Activated naive CD4-positive, alpha-beta T cell treated with anti-CD3 and anti-CD28 coated beads, Interleukin-2, amount 50 U/mL, for 72 hours (primary cell): ENCODE data around the gene AP1S3. TPM values are rescaled to one million over a fixed set of nuclear protein-coding genes. Genes with fewer than 3 reads are reported as not detected.

Source experiments
- ATAC-seq, 2 donors: fragments of 150-1000 bp; cut with Tn5 transposase; 2 replicates each; pipeline ENCODE4 v1.10.0; 2021; ENCODE audit warnings: mild to moderate bottlenecking in 2 of 2, moderate library complexity in 2 of 2
- DNase-seq, 2 donors: peaks; one replicate each; pipeline ENCODE4 v3.0.0; 2021 to 2022; ENCODE audit warnings: low spot score in 2 of 2
- H3K27ac Mint-ChIP-seq, 2 donors: one replicate each; pipeline ENCODE4 v1.8.0; 2022; ENCODE audit warnings: mild to moderate bottlenecking in 2 of 2, mixed read lengths in 2 of 2
- H3K36me3 Mint-ChIP-seq, 2 donors: one replicate each; pipeline ENCODE4 v1.8.0; 2022; ENCODE audit warnings: mixed read lengths in 2 of 2
- H3K9me3 Mint-ChIP-seq, 2 donors: one replicate each; pipeline ENCODE4 v1.8.0; 2022; ENCODE audit warnings: mixed read lengths in 2 of 2
- total RNA-seq, 2 donors: library from RNA; stranded (reverse); gene quantifications; one replicate each; pipeline ENCODE4 v1.2.3, GENCODE V29; 2022

Gene AP1S3
- total RNA-seq, 2 donors from 2014 or later: 1.8 to 7.6 TPM

GRCh38 chr2:223729781-223730180 lies 107.6 kb downstream of the AP1S3 start:
- H3K27ac Mint-ChIP-seq: no peak overlapping the region

GRCh38 chr2:223727562-223727961 lies 109.8 kb downstream of the AP1S3 start:
- Mint-ChIP-seq H3K36me3 (no peaks in the 10 kb centered on the region), H3K27ac (no peak overlapping the region), H3K9me3 (no peaks in the 10 kb centered on the region)
- ATAC-seq (peak; percentile 51 to 62), DNase-seq (peak in 1 of 2 donors; percentile 16)

More at GRCh38 chr2:223729781-223730180, 107.6 kb downstream of the AP1S3 start:
- peaks cover 5% of the 10 kb centered on the region in 2 donors for H3K9me3 Mint-ChIP-seq
- H3K36me3 Mint-ChIP-seq: peaks cover 0 to 4% of the 10 kb centered on the region in 2 donors
- DNase-seq: no peak
- no peak for ATAC-seq

GRCh38 chr2:223725986-223726970 lies 111.1 kb downstream of the AP1S3 start:
- no peak for DNase-seq
- Mint-ChIP-seq H3K36me3 (no peaks in the 10 kb centered on the region), H3K9me3 (no peaks in the 10 kb centered on the region), H3K27ac (no peak overlapping the region)
- no peak for ATAC-seq

- Mint-ChIP-seq H3K27ac (no peak overlapping the region), H3K9me3 (no peaks in the 10 kb centered on the region), H3K36me3 (no peaks in the 10 kb centered on the region)
- DNase-seq: no peak
- ATAC-seq: no peak
Measured at GRCh38 chr2:223725494-223725893, 111.9 kb downstream of the AP1S3 start.

GRCh38 chr2:223724861-223725260 lies 112.5 kb downstream of the AP1S3 start:
- no peak for ATAC-seq
- Mint-ChIP-seq H3K9me3 (no peaks in the 10 kb centered on the region), H3K27ac (no peak overlapping the region), H3K36me3 (no peaks in the 10 kb centered on the region)
- DNase-seq: no peak

- ATAC-seq (no peak), DNase-seq (no peak)
- Mint-ChIP-seq H3K9me3 (no peaks in the 10 kb centered on the region), H3K36me3 (no peaks in the 10 kb centered on the region), H3K27ac (no peak overlapping the region)
Measured at GRCh38 chr2:223723954-223724411, 113.4 kb downstream of the AP1S3 start.

- H3K27ac Mint-ChIP-seq: no peak overlapping the region
- no peaks in the 10 kb centered on the region for H3K36me3 Mint-ChIP-seq
- no peak for ATAC-seq
- peaks cover 0 to under 1% of the 10 kb centered on the region in 2 donors for H3K9me3 Mint-ChIP-seq
- DNase-seq: no peak
Measured at GRCh38 chr2:223722226-223722625, 115.2 kb downstream of the AP1S3 start.

GRCh38 chr2:223721746-223722145 lies 115.6 kb downstream of the AP1S3 start:
- no peak overlapping the region for H3K27ac Mint-ChIP-seq
- no peaks in the 10 kb centered on the region for H3K36me3 Mint-ChIP-seq

GRCh38 chr2:223720367-223720766 lies 117.0 kb downstream of the AP1S3 start:
- ATAC-seq: no peak
- no peak overlapping the region for H3K27ac Mint-ChIP-seq
- no peaks in the 10 kb centered on the region for H3K36me3 Mint-ChIP-seq
- DNase-seq: no peak
- peaks cover 0 to 4% of the 10 kb centered on the region in 2 donors for H3K9me3 Mint-ChIP-seq

More at GRCh38 chr2:223721746-223722145, 115.6 kb downstream of the AP1S3 start:
- DNase-seq (no peak), ATAC-seq (no peak)
- peaks cover 0 to 4% of the 10 kb centered on the region in 2 donors for H3K9me3 Mint-ChIP-seq

GRCh38 chr2:223712642-223713041 lies 124.7 kb downstream of the AP1S3 start:
- no peak for ATAC-seq
- Mint-ChIP-seq H3K9me3 (peaks cover 0 to 4% of the 10 kb centered on the region in 2 donors), H3K27ac (no peak overlapping the region)

GRCh38 chr2:223711596-223712326 lies 125.6 kb downstream of the AP1S3 start:
- ATAC-seq: no peak
- no peaks in the 10 kb centered on the region for H3K36me3 Mint-ChIP-seq
- no peak overlapping the region for H3K27ac Mint-ChIP-seq
- no peak for DNase-seq
- H3K9me3 Mint-ChIP-seq: no peaks in the 10 kb centered on the region

More at GRCh38 chr2:223712642-223713041, 124.7 kb downstream of the AP1S3 start:
- DNase-seq: no peak
- no peaks in the 10 kb centered on the region for H3K36me3 Mint-ChIP-seq

Other genes with a start within 250 kb of the AP1S3 start
- not detected for gene SCG2, start 235.2 kb downstream of the AP1S3 start, total RNA-seq
- 10 to 100 TPM; 22.5 to 49.2 TPM for gene WDFY1, start 107.8 kb upstream of the AP1S3 start, total RNA-seq
- gene MRPL44, start 119.9 kb upstream of the AP1S3 start, total RNA-seq: 10 to 100 TPM; 39.5 to 52.2 TPM
- gene SERPINE2, start 201.7 kb upstream of the AP1S3 start, total RNA-seq: 10 to 100 TPM; 37.8 to 46.0 TPM